ENCODE data around the gene FRZB. TPM values are rescaled to one million over a fixed set of nuclear protein-coding genes. Genes with fewer than 3 reads are reported as not detected.
A peak's percentile ranks its signal among the peaks of the same experiment; 100 is the strongest.

Gene FRZB, protein sequence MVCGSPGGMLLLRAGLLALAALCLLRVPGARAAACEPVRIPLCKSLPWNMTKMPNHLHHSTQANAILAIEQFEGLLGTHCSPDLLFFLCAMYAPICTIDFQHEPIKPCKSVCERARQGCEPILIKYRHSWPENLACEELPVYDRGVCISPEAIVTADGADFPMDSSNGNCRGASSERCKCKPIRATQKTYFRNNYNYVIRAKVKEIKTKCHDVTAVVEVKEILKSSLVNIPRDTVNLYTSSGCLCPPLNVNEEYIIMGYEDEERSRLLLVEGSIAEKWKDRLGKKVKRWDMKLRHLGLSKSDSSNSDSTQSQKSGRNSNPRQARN
- total RNA-seq, result not detected

DNA sequence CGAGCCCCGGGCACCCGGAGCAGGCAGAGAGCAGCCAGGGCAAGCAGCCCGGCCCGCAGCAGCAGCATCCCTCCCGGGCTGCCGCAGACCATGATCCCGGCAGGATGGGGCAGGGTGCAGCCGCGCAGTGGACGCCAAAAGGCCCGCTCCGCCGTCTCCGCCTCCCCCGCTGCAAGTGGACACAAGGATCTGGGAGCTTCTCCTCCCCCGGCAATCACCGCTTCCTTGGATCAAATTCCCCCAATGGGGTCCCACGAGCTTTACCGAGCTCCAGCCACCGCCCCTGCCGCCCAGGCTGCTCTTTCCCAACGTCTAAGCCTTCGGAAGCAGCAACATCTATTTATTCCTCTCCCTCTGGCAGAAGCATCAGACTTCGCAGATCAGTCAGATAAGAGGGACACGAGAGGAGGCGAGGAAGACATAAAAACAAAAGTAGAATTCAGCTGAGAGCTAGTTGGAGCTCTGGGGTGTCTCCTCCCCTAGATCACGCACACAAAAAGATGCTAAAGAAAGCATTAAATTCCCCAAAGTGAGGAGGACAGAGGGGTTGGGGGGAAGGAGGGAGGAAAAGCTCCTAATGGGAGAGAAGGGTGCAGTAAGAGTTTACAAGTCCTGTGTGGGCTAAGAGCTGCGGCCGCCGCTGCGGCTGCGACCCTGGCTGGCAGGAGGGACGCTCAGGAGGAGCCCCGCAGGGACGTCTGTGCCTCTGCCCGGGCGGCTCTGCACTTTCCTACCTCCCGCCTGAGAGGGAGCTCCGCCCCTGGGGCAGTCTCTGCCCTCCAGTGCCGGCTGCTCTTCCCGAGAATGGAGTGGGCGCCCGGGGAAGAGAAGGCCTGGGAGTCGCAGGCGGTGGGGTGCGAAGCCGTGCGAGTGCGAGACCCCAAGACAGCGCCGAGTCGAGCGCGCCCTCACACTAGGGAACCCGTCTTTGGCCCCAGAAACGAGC is at the start of gene FRZB:
Gene FRZB, minus strand, starts transcription at position 177 of the 946 bp plus-strand sequence. Its CDS starts 85 bp downstream, at position 92.
- POLR2A ChIA-PET, result interaction anchor here (1.2 kb wide), 1 partner anchor 16 kb away, joined by 3 read pairs; no protein-coding TSS in a partner anchor
- intact Hi-C loops (cut with micrococcal nuclease), result no loop called here

DNA sequence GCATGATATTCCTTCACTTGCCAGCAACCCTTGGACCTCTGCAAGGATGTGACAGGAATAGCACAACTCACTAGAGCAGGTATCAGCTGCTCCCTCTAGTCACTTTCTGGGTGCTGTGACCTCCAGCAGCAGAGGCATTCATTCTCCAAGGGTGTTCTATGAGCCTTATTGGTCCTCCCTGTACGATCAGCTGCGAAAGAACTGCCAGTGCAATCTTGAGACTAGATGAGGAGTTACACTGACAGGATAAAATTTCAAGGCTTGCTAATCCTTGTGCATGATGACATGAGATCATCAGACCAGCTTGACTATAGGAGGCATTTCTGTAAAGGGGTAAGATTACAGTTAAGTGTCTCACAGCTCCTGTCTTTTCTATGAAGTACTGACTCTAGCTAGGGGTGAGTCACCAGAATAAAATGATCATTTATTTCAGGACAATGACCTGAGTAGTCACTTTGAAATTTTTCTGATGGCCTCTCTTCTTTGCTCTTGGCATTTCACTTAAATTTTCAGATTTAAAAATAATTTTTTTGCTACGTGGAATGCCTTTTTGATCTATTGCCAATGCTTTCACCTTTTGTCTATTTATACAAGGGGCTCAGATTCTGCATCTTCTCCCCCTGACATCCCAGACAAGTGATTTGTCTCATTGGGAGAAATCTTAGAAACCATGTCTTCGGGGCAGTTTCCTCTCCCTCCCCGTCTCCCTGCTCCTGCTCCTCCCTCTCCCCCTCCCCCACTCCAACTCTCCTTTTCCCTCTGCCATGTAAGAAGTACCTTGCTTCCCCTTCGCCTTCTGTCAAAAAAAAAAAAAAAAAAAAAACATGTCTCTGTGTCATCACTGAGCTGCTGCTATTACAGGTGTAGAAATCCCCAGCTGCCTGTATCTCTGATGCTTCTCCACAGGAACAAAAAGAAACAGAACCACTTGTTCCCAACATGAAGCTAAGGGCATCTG is 49.2 kb upstream of the FRZB start:
- intact Hi-C loops (cut with micrococcal nuclease), result no loop called here
- Mint-ChIP-seq H3K4me3 (no peak overlapping the region), H3K9me3 (no peaks in the 10 kb centered on the region), H3K36me3 (peaks cover 4% of the 10 kb centered on the region), H3K4me1 (ENCODE audit: low read depth) (no peaks in the 10 kb centered on the region), H3K27me3 (no peaks in the 10 kb centered on the region), H3K27ac (no peak overlapping the region)
- POLR2A ChIA-PET, result no interaction called here
- no peak for DNase-seq
- CTCF ChIA-PET, result no interaction called here

More for the DNA sequence above, at the start of gene FRZB:
- CTCF ChIA-PET, result no interaction called here
- no peak for DNase-seq
- peak within 1 kb of the TSS; percentile 65 for H3K4me3 Mint-ChIP-seq
- no peaks in the 10 kb centered on the region for H3K9me3 Mint-ChIP-seq
- peaks cover 57% of the 10 kb centered on the region for H3K27me3 Mint-ChIP-seq
- H3K27ac Mint-ChIP-seq, result no peak within 1 kb of the TSS
- peaks cover 23% of the 10 kb centered on the region for H3K4me1 Mint-ChIP-seq (ENCODE audit: low read depth)
- no peaks in the 10 kb centered on the region for H3K36me3 Mint-ChIP-seq

DNA sequence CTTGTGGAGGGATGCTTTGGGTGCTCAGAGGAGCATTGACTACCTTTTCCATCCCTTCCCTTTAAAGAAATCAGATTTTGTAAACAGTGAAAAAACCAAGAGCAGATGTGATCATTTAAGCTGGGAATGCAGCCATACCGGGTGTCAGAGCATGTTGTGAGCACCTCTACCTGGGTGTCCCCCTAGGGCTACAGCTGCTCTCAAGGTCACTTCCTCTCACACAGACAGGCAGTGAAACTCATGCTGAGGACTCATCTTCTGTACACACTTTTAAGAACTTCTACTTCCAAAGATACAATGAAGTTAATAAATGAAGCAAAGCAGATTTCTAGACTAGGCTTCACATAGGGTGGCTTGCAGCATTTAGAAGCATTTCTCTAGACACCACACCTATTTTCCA is 48.4 kb upstream of the FRZB start:
- H3K4me3 Mint-ChIP-seq, result no peak overlapping the region
- no peaks in the 10 kb centered on the region for H3K9me3 Mint-ChIP-seq
- no peaks in the 10 kb centered on the region for H3K27me3 Mint-ChIP-seq
- ChIA-PET POLR2A (no interaction called here), CTCF (no interaction called here)
- intact Hi-C loops (cut with micrococcal nuclease), result no loop called here
- no peaks in the 10 kb centered on the region for H3K4me1 Mint-ChIP-seq (ENCODE audit: low read depth)
- H3K36me3 Mint-ChIP-seq, result peaks cover 4% of the 10 kb centered on the region
- H3K27ac Mint-ChIP-seq, result no peak overlapping the region
- DNase-seq, result no peak

DNA sequence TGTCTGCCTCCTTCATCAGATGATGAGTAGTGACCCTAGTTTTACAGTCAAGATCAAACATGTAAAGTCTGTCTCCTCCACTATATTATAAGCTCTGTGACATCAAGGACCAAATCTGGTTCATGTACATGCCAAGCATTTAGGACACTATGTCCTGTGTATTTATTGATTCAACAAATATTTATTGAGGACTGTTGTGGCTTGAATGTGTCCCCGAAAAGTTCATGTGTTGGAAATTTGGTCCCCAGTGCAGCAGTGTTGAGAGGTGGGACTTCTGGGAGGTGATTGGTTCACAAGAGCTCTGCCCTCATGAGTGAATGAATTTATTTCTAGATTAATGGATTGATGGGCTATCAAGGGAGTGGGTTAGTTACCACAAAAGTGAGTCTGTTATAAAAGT is 46.6 kb upstream of the FRZB start:
- Mint-ChIP-seq H3K4me3 (no peak overlapping the region), H3K27ac (no peak overlapping the region), H3K9me3 (no peaks in the 10 kb centered on the region), H3K27me3 (no peaks in the 10 kb centered on the region), H3K4me1 (ENCODE audit: low read depth) (no peaks in the 10 kb centered on the region), H3K36me3 (peaks cover 4% of the 10 kb centered on the region)
- POLR2A ChIA-PET, result no interaction called here
- CTCF ChIA-PET, result no interaction called here
- intact Hi-C loops (cut with micrococcal nuclease), result no loop called here
- DNase-seq, result no peak

DNA sequence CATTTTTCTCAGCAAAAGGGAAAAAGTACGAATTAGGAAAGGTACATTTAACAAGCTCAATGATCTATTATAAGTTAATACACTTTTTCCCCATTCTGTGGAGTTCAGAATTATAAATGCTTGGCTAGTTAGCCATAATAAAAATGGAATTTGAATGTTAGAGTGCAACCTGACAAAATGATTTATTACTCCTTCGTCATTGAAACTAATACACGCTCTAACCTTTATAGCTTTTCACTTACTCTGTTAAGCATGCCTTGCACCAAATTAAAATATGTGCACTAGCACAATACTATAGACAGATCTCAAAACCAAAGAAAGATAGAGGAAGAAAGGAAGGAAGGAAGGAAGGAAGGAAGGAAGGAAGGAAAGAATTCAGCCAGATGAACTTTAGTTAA is 46.1 kb upstream of the FRZB start:
- H3K27ac Mint-ChIP-seq, result no peak overlapping the region
- ChIA-PET CTCF (no interaction called here), POLR2A (no interaction called here)
- DNase-seq, result no peak
- H3K9me3 Mint-ChIP-seq, result no peaks in the 10 kb centered on the region
- H3K4me3 Mint-ChIP-seq, result no peak overlapping the region
- peaks cover 4% of the 10 kb centered on the region for H3K36me3 Mint-ChIP-seq
- no peaks in the 10 kb centered on the region for H3K4me1 Mint-ChIP-seq (ENCODE audit: low read depth)
- intact Hi-C loops (cut with micrococcal nuclease), result no loop called here
- H3K27me3 Mint-ChIP-seq, result no peaks in the 10 kb centered on the region

DNA sequence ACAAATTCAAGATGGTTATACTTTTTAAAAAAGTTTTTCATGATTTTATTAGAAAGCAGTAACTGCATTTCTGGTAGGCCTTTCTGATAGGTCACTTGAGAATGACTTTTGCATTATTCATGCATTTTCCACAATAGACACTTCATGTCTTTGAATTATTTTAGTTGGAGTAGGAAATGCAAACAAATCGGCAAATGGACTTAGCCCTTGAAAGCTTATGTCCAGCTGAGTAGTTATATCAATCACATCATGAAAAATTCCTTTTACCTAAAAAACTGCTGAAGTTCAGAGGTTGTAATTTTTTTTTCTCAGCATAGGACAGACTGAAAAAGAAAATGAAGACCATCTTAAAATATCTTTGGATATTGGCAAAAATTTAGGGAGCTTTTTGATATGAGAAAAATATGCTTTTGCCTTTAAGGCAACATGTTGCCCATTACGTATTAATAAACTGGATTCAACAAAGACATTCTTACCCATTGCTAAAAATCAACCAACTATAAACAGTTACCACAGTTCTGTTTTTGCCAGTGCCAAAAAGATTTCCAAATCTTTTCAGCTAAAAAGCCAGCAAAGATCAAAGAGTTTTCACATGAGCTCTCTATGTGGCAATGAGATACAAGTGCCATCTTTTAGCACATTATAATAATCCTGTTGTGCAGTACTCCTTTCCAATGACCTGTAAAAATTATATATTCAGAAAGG is 45.5 kb upstream of the FRZB start:
- ChIA-PET POLR2A (no interaction called here), CTCF (no interaction called here)
- Mint-ChIP-seq H3K4me3 (no peak overlapping the region), H3K27ac (no peak overlapping the region), H3K9me3 (no peaks in the 10 kb centered on the region), H3K4me1 (ENCODE audit: low read depth) (no peaks in the 10 kb centered on the region), H3K27me3 (no peaks in the 10 kb centered on the region), H3K36me3 (peaks cover 2% of the 10 kb centered on the region)
- intact Hi-C loops (cut with micrococcal nuclease), result no loop called here
- DNase-seq, result no peak

DNA sequence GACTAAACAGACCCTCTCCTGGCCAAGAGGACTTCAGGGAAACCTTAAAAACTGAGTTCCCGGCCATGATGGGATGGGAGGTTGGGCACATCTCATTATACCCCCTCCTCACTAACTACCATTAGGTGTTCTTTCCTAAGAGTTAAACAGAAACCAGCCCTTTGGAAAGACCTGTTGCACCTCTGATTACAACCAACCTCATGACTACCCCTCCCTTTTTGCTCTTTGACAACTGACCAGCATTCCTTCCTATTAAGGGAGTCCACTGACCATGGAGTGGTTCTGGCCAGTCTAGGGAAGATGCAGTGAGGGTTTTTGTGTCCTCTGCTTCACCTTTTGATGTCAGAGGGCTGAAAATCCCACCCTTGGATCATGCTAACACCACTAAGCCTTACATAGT is 44.5 kb upstream of the FRZB start:
- DNase-seq, result no peak
- no peaks in the 10 kb centered on the region for H3K27me3 Mint-ChIP-seq
- no peak overlapping the region for H3K27ac Mint-ChIP-seq
- no peaks in the 10 kb centered on the region for H3K4me1 Mint-ChIP-seq (ENCODE audit: low read depth)
- POLR2A ChIA-PET, result no interaction called here
- intact Hi-C loops (cut with micrococcal nuclease), result no loop called here
- CTCF ChIA-PET, result no interaction called here
- H3K9me3 Mint-ChIP-seq, result no peaks in the 10 kb centered on the region
- no peak overlapping the region for H3K4me3 Mint-ChIP-seq
- H3K36me3 Mint-ChIP-seq, result peaks cover 2% of the 10 kb centered on the region

DNA sequence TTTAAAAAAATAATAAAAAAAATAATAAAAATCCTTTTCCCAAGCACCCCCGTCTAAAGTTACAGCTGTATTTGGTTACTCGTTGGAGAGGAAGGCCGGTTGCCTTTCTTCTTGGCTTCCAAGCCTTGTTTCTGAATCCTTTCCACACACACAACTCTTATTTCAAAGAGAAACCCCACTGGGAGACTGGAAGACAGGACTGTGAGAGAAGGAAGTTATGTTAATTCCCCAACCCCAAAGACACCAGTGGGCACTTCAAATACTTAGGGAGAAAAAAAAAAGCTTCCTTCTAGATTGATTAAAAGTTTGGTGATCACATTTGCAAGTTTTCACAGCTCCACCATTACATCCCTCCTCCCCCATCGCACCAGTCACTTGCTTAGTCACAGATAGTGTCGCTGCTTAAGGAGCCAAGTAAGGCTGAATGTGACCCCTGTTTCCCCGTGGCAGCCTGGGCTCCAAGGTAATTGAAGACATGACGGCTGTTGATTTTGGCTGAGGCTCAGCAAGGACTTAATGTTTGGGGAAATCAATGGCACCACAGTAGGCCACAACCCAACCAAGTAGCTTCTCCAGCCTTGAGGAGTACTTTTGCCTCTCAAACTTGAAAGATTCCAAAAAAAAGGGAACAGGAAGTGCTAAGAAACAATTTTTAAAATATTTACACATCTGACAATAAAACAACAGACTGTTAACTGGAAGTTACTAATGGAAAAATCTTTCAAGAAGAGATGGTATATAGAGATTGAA is 40.8 kb upstream of the FRZB start:
- DNase-seq, result no peak
- Mint-ChIP-seq H3K27me3 (no peaks in the 10 kb centered on the region), H3K27ac (no peak overlapping the region), H3K36me3 (no peaks in the 10 kb centered on the region), H3K4me3 (no peak overlapping the region), H3K4me1 (ENCODE audit: low read depth) (no peaks in the 10 kb centered on the region), H3K9me3 (no peaks in the 10 kb centered on the region)
- ChIA-PET POLR2A (no interaction called here), CTCF (no interaction called here)
- intact Hi-C loops (cut with micrococcal nuclease), result no loop called here

DNA sequence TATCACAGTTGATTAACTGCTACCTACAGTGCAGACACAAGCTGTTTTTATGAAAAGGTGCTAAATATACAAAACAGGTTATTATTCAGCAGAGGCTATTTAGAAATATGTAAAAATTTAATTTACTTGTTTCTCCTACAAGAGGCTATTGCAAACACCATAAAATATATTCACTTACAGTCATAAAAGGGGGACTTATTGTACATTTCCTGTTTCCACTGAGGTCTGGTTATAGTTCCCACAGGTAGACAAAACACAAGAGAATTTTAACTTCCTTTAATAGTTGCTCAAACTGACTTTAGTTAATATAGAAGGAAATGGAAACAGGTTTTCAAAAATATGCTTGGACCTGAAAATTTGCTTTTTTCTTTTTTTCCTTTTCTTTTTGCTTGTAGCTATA is 40.0 kb upstream of the FRZB start:
- Mint-ChIP-seq H3K4me1 (ENCODE audit: low read depth) (no peaks in the 10 kb centered on the region), H3K27ac (no peak overlapping the region), H3K9me3 (no peaks in the 10 kb centered on the region), H3K27me3 (no peaks in the 10 kb centered on the region), H3K4me3 (no peak overlapping the region), H3K36me3 (no peaks in the 10 kb centered on the region)
- POLR2A ChIA-PET, result no interaction called here
- intact Hi-C loops (cut with micrococcal nuclease), result no loop called here
- CTCF ChIA-PET, result no interaction called here
- no peak for DNase-seq

DNA sequence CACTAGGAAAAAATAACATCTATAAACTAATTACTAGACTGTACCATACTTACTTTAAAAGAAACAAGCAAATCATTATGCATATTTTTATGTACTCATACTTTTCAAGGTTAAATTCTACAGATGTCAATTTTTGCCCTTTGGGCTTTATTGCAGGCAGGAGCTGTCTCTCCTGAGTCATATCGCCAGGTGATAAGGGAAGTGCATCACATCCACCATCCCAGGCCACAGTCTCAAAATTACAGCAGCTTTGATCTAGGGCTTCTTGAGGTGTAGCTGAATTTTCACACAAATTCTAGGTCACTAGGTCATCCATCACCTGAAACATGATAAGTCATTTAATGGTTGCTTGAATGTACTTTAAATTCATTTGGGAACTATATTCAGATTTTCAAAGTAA is 38.4 kb upstream of the FRZB start:
- intact Hi-C loops (cut with micrococcal nuclease), result no loop called here
- ChIA-PET POLR2A (no interaction called here), CTCF (interaction anchor here (0.5 kb wide), 1 partner anchor 123 kb away, joined by 3 read pairs; no protein-coding TSS in a partner anchor)
- H3K27ac Mint-ChIP-seq, result no peak overlapping the region
- H3K27me3 Mint-ChIP-seq, result no peaks in the 10 kb centered on the region
- no peak for DNase-seq
- H3K9me3 Mint-ChIP-seq, result no peaks in the 10 kb centered on the region
- H3K4me1 Mint-ChIP-seq (ENCODE audit: low read depth), result no peaks in the 10 kb centered on the region
- no peaks in the 10 kb centered on the region for H3K36me3 Mint-ChIP-seq
- no peak overlapping the region for H3K4me3 Mint-ChIP-seq

DNA sequence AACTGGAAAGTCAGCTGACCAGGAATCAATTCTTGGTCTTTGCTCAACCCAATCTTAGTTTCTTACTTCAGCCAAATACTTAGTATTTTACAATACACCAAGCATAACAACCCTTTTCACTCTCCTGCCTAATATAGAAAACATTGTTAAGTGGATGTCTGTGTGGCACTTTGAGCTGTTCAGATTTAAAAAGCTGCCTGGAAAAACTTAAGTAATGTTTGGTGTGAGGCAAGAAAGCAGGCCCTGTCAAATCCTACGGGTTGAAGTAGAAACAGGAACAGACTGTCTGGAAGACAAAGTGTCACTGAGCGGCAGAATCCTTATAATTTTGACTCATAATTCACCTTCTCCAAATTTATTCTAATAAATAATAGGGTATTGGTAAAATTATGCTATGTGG is 37.1 kb upstream of the FRZB start:
- no peaks in the 10 kb centered on the region for H3K9me3 Mint-ChIP-seq
- H3K4me1 Mint-ChIP-seq (ENCODE audit: low read depth), result peaks cover 2% of the 10 kb centered on the region
- H3K36me3 Mint-ChIP-seq, result no peaks in the 10 kb centered on the region
- CTCF ChIA-PET, result interaction anchor here (0.7 kb wide), 1 partner anchor 316 kb away, joined by 3 read pairs; no protein-coding TSS in a partner anchor
- H3K4me3 Mint-ChIP-seq, result no peak overlapping the region
- intact Hi-C loops (cut with micrococcal nuclease), result no loop called here
- H3K27me3 Mint-ChIP-seq, result no peaks in the 10 kb centered on the region
- no peak overlapping the region for H3K27ac Mint-ChIP-seq
- DNase-seq, result no peak
- POLR2A ChIA-PET, result no interaction called here
